A673 (cell line): Measurements from ENCODE around the gene SLC23A2. TPM values are rescaled to one million over a fixed set of nuclear protein-coding genes. Genes with fewer than 3 reads are reported as not detected.
"Not testable (repeated sequence)": the region's sequence is repeated elsewhere in the genome, so short reads cannot be mapped to it uniquely, and the experiment has no call there.

Experiments
- BruUV-seq: library from RNA; stranded (reverse); fragments of 400-500 nt; replicated peaks from 2 replicates; lab custom pipeline; 2021; lab: Mats Ljungman, UMichigan
- CTCF ChIA-PET: fragments of 300-600 bp; sonication (Branson Sonifier 250); formaldehyde crosslinking; loops from one replicate; lab custom pipeline; 2022; ENCODE audit warnings: antibody characterized with exemption; lab: Charles Lee
- POLR2A ChIA-PET: fragments of 300-600 bp; sonication (Branson Sonifier 250); formaldehyde crosslinking; loops from one replicate; lab custom pipeline; 2022; ENCODE audit warnings: antibody characterized with exemption; ENCODE audit not compliant: low non-redundant PET; lab: Charles Lee
- DNase-seq: peaks from one replicate; pipeline ENCODE4 v3.0.0-alpha.2; 2015; ENCODE audit warnings: low spot score
- H3K27ac ChIP-seq: fragments of 200-600 bp; sonication (generic); 2 replicates; pipeline ENCODE4 v1.5.1; 2016; ENCODE audit warnings: mixed run types, low read depth, mild to moderate bottlenecking, mixed read lengths, antibody characterized with exemption, low read length; ENCODE audit not compliant: poor library complexity, severe bottlenecking
- H3K27me3 ChIP-seq: fragments of 200-600 bp; sonication (generic); replicated peaks from 2 replicates; pipeline ENCODE4 v1.6.1; 2017; ENCODE audit warnings: mixed run types, low read depth, mild to moderate bottlenecking, mixed read lengths, antibody characterized with exemption, low read length; ENCODE audit not compliant: insufficient read depth, poor library complexity
- H3K36me3 ChIP-seq: fragments of 200-600 bp; sonication (generic); 2 replicates; pipeline ENCODE4 v1.6.1; 2016; ENCODE audit warnings: mixed run types, mild to moderate bottlenecking, mixed read lengths, antibody characterized with exemption, low read length; ENCODE audit not compliant: insufficient read depth, poor library complexity, severe bottlenecking
- H3K4me1 ChIP-seq: fragments of 200-600 bp; sonication (generic); 2 replicates; pipeline ENCODE4 v1.6.1; 2017; ENCODE audit warnings: mixed run types, mild to moderate bottlenecking, mixed read lengths, antibody characterized with exemption, low read length; ENCODE audit not compliant: insufficient read depth, poor library complexity, severe bottlenecking
- H3K4me3 ChIP-seq: fragments of 200-600 bp; sonication (generic); 2 replicates; pipeline ENCODE4 v1.5.1; 2016; ENCODE audit warnings: low read depth, mixed run types, mild to moderate bottlenecking, mixed read lengths, low read length; ENCODE audit not compliant: poor library complexity, severe bottlenecking
- H3K9me3 ChIP-seq: fragments of 200-600 bp; sonication (generic); 2 replicates; pipeline ENCODE4 v1.6.1; 2016; ENCODE audit warnings: mixed run types, low read depth, mild to moderate bottlenecking, mixed read lengths, antibody characterized with exemption, low read length; ENCODE audit not compliant: poor library complexity, severe bottlenecking
- EZH2 ChIP-seq: fragments of 200-600 bp; sonication (generic); IDR thresholded peaks from 2 replicates; pipeline ENCODE4 v1.6.1; 2017; ENCODE audit warnings: borderline replicate concordance, low read depth, mild to moderate bottlenecking, mixed read lengths, antibody characterized with exemption, low read length; ENCODE audit not compliant: poor library complexity, severe bottlenecking
- intact Hi-C: fragments of 100-400 bp; cut with micrococcal nuclease; formaldehyde crosslinking; loops from one replicate; pipeline ENCODE4 v1.10.0; 2022; ENCODE audit not compliant: unreplicated experiment
- total RNA-seq: library from RNA; stranded (reverse); gene quantifications from 2 replicates; pipeline ENCODE4 v1.2.3, GENCODE V29; 2021
- TF ChIP-seq, protein P1 (sequence below): fragments of 300-800, 200-600 bp; sonication (generic); conservative IDR thresholded peaks from 2 replicates; pipeline ENCODE4 v1.5.1; 2017; ENCODE audit warnings: low read depth, mild to moderate bottlenecking, antibody characterized with exemption, low read length, moderate library complexity, mixed read lengths

SLC23A2 gene
- total RNA-seq, 1 experiment from 2014 or later = 29.4 TPM

DNA sequence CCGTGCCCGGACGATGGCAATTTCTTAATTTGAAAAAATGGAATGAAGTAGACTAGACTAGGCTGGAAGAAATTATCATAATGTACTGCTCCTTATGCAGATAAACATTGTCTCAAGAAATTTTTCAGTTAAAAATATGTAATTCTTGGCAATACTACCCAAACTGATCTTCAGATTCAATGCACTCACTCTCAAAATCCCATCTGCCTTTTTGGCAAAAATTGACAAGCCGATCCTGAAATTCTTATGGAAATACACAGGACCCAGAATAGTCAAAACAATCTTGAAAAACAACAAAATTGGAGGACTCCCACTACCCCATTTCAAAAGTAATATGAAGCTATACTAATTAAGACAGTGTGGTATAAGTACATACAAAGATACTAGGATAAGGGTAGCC is 19.0 kb downstream of the SLC23A2 start:
- POLR2A ChIA-PET = no interaction called here
- H3K27ac ChIP-seq = no peak overlapping the region
- no peaks in the 10 kb centered on the region for H3K27me3 ChIP-seq
- intact Hi-C loops = no loop called here
- H3K4me3 ChIP-seq = no peak overlapping the region
- CTCF ChIA-PET = no interaction called here
- no peaks in the 10 kb centered on the region for H3K9me3 ChIP-seq
- no peaks in the 10 kb centered on the region for H3K36me3 ChIP-seq
- DNase-seq = no peak
- peaks cover 17% of the 10 kb centered on the region for H3K4me1 ChIP-seq
- no peak for TF ChIP-seq EZH2
- TF ChIP-seq, protein P1, sequence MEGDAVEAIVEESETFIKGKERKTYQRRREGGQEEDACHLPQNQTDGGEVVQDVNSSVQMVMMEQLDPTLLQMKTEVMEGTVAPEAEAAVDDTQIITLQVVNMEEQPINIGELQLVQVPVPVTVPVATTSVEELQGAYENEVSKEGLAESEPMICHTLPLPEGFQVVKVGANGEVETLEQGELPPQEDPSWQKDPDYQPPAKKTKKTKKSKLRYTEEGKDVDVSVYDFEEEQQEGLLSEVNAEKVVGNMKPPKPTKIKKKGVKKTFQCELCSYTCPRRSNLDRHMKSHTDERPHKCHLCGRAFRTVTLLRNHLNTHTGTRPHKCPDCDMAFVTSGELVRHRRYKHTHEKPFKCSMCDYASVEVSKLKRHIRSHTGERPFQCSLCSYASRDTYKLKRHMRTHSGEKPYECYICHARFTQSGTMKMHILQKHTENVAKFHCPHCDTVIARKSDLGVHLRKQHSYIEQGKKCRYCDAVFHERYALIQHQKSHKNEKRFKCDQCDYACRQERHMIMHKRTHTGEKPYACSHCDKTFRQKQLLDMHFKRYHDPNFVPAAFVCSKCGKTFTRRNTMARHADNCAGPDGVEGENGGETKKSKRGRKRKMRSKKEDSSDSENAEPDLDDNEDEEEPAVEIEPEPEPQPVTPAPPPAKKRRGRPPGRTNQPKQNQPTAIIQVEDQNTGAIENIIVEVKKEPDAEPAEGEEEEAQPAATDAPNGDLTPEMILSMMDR = no peak
- BruUV-seq = no TSS peak

DNA sequence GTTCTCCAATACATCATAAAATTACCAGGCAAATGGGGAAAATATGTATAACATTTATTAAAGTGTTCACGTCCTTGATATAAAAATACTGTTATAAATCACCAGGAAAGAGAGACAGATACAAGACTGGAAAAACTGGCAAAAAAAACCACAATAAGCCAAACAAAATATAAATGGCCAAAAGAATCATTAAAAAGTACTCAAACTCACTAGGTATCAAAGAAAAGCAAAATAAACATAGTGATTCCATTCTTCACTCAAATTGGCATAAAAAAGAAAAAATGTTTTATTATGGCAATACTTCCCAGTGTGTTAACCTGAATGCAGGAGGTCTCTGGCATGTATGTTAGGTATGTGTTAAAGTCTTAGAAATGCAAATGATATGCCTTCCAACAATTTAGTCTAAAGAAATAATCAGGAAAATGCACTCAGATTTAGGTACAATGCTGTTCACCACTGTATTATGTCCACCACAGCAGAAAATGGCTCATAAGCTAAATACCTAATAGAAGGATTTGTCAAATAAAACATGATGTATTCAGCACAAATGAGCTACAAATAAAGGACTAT is 21.4 kb downstream of the SLC23A2 start:
- no peak overlapping the region for H3K27ac ChIP-seq
- TF ChIP-seq EZH2 = no peak
- TF ChIP-seq, protein P1 = no peak
- H3K9me3 ChIP-seq = no peaks in the 10 kb centered on the region
- ChIA-PET POLR2A (interaction anchor here (0.5 kb wide), 1 partner anchor 136 kb away, joined by 18 read pairs; no protein-coding TSS in a partner anchor), CTCF (no interaction called here)
- no peak overlapping the region for H3K4me3 ChIP-seq
- DNase-seq = no peak
- intact Hi-C loops = loop anchor here (10.0 kb wide), 1 partner anchor 55 kb away; no protein-coding TSS in a partner anchor
- H3K27me3 ChIP-seq = no peaks in the 10 kb centered on the region
- BruUV-seq = no TSS peak
- H3K36me3 ChIP-seq = no peaks in the 10 kb centered on the region
- peaks cover 17% of the 10 kb centered on the region for H3K4me1 ChIP-seq

DNA sequence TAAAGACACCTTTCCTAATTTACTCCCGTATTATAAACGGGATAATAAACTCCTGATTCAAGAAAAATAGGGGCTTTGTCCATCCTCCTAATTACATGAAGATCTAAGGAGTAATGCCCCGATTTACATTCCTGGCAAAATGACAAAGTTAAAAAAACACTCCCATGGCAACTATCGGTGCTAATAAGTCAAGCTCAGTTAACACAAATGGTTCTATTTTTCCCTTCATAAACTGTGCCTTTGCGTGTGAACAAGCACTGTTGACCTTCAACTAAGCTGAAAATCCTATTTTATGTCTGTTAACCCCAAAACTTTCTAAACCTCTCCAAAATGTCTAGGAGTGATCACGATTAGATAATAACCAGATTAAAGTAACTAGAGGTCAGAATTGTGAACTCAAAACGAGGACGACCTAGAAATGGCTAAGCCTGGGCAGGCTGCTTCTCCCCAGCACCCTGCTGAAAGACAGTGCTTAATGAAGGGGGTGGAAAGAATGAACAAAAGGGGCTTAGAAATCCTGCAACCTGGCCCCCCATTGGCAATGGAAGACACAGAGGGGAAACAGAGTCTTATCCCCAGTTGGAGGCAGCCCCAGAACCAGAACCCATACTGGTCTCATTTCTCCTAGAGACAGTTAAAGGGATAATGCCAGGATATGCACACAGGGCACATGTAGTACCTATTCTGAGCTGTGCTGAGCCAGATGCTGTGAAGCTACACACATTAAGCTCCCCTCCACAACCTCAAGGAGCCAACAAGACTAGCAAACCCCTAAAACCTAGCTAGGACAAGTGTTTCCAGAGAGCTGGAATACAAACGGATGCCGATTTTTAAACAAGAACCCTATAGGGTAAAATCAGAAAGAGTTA is 23.0 kb downstream of the SLC23A2 start:
- ChIA-PET POLR2A (no interaction called here), CTCF (no interaction called here)
- no peaks in the 10 kb centered on the region for H3K9me3 ChIP-seq
- DNase-seq = peak; percentile 31
- no peak overlapping the region for H3K27ac ChIP-seq
- peaks cover 17% of the 10 kb centered on the region for H3K4me1 ChIP-seq
- H3K36me3 ChIP-seq = no peaks in the 10 kb centered on the region
- BruUV-seq = no TSS peak
- H3K4me3 ChIP-seq = no peak overlapping the region
- no peaks in the 10 kb centered on the region for H3K27me3 ChIP-seq
- intact Hi-C loops = loop anchor here (10.0 kb wide), 1 partner anchor 57 kb away; no protein-coding TSS in a partner anchor
- TF ChIP-seq, protein P1 = no peak
- no peak for TF ChIP-seq EZH2

DNA sequence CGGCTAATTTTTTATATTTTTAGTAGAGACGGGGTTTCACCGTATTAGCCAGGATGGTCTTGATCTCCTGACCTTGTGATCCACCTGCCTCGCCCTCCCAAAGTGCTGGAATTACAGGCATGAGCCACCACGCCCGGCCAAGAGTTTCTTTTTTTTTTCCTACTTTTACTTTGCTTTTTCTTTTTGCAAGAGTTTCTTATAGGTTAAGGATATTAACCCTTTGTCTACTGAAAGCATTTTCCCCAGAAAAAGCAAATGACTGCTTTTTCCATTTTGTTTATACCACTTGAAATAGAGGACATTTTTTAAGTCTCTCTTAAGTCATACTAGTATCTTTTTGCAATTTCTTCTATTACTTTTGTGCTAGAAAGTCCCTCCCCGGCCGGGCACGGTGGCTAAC is 25.3 kb downstream of the SLC23A2 start:
- H3K27ac ChIP-seq, H3K4me3 ChIP-seq, H3K27me3 ChIP-seq, CTCF ChIA-PET, H3K9me3 ChIP-seq, POLR2A ChIA-PET, H3K36me3 ChIP-seq, DNase-seq, BruUV-seq: not testable (repeated sequence)
- intact Hi-C loops = loop anchor here (10.0 kb wide), 1 partner anchor 59 kb away; no protein-coding TSS in a partner anchor
- peaks cover 17% of the 10 kb centered on the region for H3K4me1 ChIP-seq
